Smooth muscle cell (in vitro differentiated cells): ENCODE data around the gene PLCD4. TPM values are rescaled to one million over a fixed set of nuclear protein-coding genes. Genes with fewer than 3 reads are reported as not detected.

Source experiments
- DNase-seq: peaks from one replicate; lab custom pipeline; 2025; ENCODE audit not compliant: unreplicated experiment; lab: John Stamatoyannopoulos, UW
- H2AFZ ChIP-seq: fragments of 200-600 bp; sonication (generic); 2 replicates; pipeline ENCODE4 v1.6.0; 2016; ENCODE audit warnings: antibody characterized with exemption, low read depth, mild to moderate bottlenecking
- H3F3A ChIP-seq: fragments of 200-600 bp; sonication (generic); 2 replicates; pipeline ENCODE4 v1.6.0; 2017; ENCODE audit warnings: antibody characterized with exemption, low read depth
- H3K27ac ChIP-seq: fragments of 200-600 bp; sonication (generic); 2 replicates; pipeline ENCODE4 v1.5.1; 2016; ENCODE audit warnings: low read depth, mild to moderate bottlenecking
- H3K27me3 ChIP-seq: fragments of 200-600 bp; sonication (generic); 2 replicates; pipeline ENCODE4 v1.6.1; 2016; ENCODE audit warnings: low read depth, mild to moderate bottlenecking
- H3K36me3 ChIP-seq: fragments of 200-600 bp; sonication (generic); 2 replicates; pipeline ENCODE4 v1.5.1; 2016; ENCODE audit warnings: low read depth
- H3K4me1 ChIP-seq: fragments of 200-600 bp; sonication (generic); 2 replicates; pipeline ENCODE4 v1.5.1; 2016; ENCODE audit warnings: low read depth
- H3K4me2 ChIP-seq: fragments of 200-600 bp; sonication (generic); 2 replicates; pipeline ENCODE4 v1.6.0; 2016; ENCODE audit warnings: mild to moderate bottlenecking
- H3K4me3 ChIP-seq: fragments of 200-600 bp; sonication (generic); 2 replicates; pipeline ENCODE4 v1.5.1; 2016; ENCODE audit warnings: mild to moderate bottlenecking
- H3K79me2 ChIP-seq: fragments of 200-600 bp; sonication (generic); 2 replicates; pipeline ENCODE4 v1.6.0; 2016; ENCODE audit warnings: low read depth, mild to moderate bottlenecking
- H3K9ac ChIP-seq: fragments of 200-600 bp; sonication (generic); 2 replicates; pipeline ENCODE4 v1.6.0; 2016; ENCODE audit warnings: low read depth
- H3K9me3 ChIP-seq: fragments of 200-600 bp; sonication (generic); replicated peaks from 2 replicates; pipeline ENCODE4 v1.5.1; 2016; ENCODE audit warnings: low read depth
- H4K20me1 ChIP-seq: fragments of 200-600 bp; sonication (generic); 2 replicates; pipeline ENCODE4 v1.6.0; 2016; ENCODE audit warnings: low read depth
- WGBS: methylation state at CpG from one replicate; pipeline ENCODE4 v1.1.7; 2016; ENCODE audit warnings: low lambda C conversion rate; 5-methylcytosine and 5-hydroxymethylcytosine counted together
- polyA plus RNA-seq: library from polyadenylated mRNA; unstranded; fragments of >200 nt; fragmentation: Nextera tagmentation; extraction: Ambion mirVana; gene quantifications from 2 replicates; pipeline ENCODE4 v1.2.1, GENCODE V29; 2016
- total RNA-seq: library from RNA; depleted of rRNA; stranded (reverse); fragments of >200 nt; gene quantifications from 2 replicates; pipeline ENCODE4 v1.2.3, GENCODE V29; 2014
- TF ChIP-seq, protein P1 (sequence below): fragments of 200-600 bp; sonication (generic); IDR thresholded peaks from 2 replicates; pipeline ENCODE4 v1.5.1; 2017; ENCODE audit warnings: borderline replicate concordance, mild to moderate bottlenecking, antibody characterized with exemption; ENCODE audit not compliant: insufficient read depth, poor library complexity, severe bottlenecking

PLCD4 gene
- total and polyA plus RNA-seq, 2 experiments from 2014 or later, result 0.18 to 0.63 TPM

DNA sequence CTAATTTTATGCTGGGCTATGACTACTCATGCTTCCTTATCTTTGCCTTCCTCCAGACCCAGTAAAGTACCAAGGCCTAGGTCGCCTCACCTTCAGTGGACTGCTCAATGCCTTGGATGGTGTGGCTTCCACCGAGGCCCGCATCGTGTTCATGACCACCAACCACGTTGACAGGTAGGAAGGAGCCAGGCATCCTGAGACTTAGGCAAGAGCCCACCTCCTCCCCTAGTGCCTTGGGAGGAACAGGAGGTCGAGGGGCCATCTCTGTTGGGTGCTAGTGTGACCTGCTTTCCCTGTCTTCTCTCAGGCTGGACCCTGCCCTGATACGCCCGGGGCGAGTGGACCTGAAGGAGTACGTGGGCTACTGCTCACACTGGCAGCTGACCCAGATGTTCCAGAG, 55.1 kb downstream of the PLCD4 start:
- TF ChIP-seq, protein P1, sequence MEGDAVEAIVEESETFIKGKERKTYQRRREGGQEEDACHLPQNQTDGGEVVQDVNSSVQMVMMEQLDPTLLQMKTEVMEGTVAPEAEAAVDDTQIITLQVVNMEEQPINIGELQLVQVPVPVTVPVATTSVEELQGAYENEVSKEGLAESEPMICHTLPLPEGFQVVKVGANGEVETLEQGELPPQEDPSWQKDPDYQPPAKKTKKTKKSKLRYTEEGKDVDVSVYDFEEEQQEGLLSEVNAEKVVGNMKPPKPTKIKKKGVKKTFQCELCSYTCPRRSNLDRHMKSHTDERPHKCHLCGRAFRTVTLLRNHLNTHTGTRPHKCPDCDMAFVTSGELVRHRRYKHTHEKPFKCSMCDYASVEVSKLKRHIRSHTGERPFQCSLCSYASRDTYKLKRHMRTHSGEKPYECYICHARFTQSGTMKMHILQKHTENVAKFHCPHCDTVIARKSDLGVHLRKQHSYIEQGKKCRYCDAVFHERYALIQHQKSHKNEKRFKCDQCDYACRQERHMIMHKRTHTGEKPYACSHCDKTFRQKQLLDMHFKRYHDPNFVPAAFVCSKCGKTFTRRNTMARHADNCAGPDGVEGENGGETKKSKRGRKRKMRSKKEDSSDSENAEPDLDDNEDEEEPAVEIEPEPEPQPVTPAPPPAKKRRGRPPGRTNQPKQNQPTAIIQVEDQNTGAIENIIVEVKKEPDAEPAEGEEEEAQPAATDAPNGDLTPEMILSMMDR, result no peak
- peaks cover 6% of the 10 kb centered on the region for H3K4me1 ChIP-seq
- no peak overlapping the region for H3K9ac ChIP-seq
- peaks cover 4% of the 10 kb centered on the region for H3K79me2 ChIP-seq
- no peak overlapping the region for H3K4me3 ChIP-seq
- H4K20me1 ChIP-seq, result no peaks in the 10 kb centered on the region
- no peak for DNase-seq
- H3K27ac ChIP-seq, result no peak overlapping the region
- 96% methylated on average over 10 of the region's 10 CpGs for WGBS
- no peak overlapping the region for H2AFZ ChIP-seq
- no peaks in the 10 kb centered on the region for H3K9me3 ChIP-seq
- no peak overlapping the region for H3K4me2 ChIP-seq
- H3F3A ChIP-seq, result peaks cover 3% of the 10 kb centered on the region
- H3K36me3 ChIP-seq, result peaks cover 5% of the 10 kb centered on the region
- H3K27me3 ChIP-seq, result no peaks in the 10 kb centered on the region

DNA sequence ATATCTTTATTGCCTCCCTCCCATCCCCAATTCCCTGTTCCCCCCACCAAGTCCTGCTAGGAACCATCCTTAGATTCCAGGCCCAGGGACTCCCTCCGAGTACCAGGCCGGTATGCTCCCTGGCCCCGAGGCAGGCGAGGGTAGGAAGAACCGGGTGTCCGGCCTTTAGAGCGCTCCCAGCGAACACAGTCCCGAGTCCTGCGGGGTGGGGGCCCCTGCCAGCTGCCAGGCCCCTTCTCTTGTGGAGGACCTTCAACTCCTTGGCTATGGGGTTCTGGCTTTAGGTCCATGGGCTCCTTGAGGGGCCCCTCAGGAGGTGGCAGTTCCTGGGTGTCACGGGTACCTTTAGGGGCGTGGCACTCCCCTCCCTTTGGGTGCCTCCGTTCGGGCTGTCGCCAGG, 56.2 kb downstream of the PLCD4 start:
- 98% methylated on average over 15 of the region's 15 CpGs for WGBS
- peaks cover 5% of the 10 kb centered on the region for H3K36me3 ChIP-seq
- TF ChIP-seq, protein P1, result no peak

DNA sequence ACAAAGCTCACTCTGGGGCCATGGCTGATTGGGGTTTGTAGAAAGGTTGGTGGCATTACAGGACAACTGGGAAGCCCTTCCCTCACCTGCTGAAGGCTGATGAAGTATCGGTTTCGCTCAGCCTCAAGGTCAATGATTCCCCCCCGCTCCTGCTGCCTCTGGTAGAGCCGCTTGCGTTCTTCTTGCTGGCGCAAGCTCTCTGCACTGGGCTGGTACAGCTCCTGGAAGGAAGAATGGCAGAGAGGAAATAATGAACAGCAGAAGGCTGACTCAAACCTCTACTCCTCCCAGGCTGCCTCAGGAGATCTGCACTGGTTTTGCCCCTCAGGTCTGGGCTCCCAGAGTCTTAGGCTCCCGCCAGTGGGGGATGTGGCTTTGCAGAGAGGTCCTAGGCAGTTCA, 57.0 kb downstream of the PLCD4 start:
- Histone ChIP-seq H4K20me1 (no peaks in the 10 kb centered on the region), H3K9ac (no peak overlapping the region), H3K79me2 (peaks cover 6% of the 10 kb centered on the region), H3K4me1 (peaks cover 6% of the 10 kb centered on the region), H3F3A (peaks cover 3% of the 10 kb centered on the region), H3K4me3 (no peak overlapping the region), H3K36me3 (peaks cover 5% of the 10 kb centered on the region), H2AFZ (no peak overlapping the region), H3K27ac (no peak overlapping the region), H3K9me3 (no peaks in the 10 kb centered on the region), H3K27me3 (no peaks in the 10 kb centered on the region), H3K4me2 (no peak overlapping the region)
- WGBS, result over 99% methylated on average over 7 of the region's 7 CpGs
- no peak for DNase-seq
- TF ChIP-seq, protein P1, result no peak

More for the DNA sequence above, 56.2 kb downstream of the PLCD4 start:
- peaks cover 6% of the 10 kb centered on the region for H3K4me1 ChIP-seq
- no peak for DNase-seq
- H3K9ac ChIP-seq, result no peak overlapping the region
- peaks cover under 1% of the 10 kb centered on the region for H3K79me2 ChIP-seq
- H3K4me2 ChIP-seq, result no peak overlapping the region
- H2AFZ ChIP-seq, result no peak overlapping the region
- H3F3A ChIP-seq, result peaks cover 3% of the 10 kb centered on the region
- H3K4me3 ChIP-seq, result no peak overlapping the region
- H3K27ac ChIP-seq, result no peak overlapping the region
- H4K20me1 ChIP-seq, result no peaks in the 10 kb centered on the region
- no peaks in the 10 kb centered on the region for H3K27me3 ChIP-seq
- H3K9me3 ChIP-seq, result no peaks in the 10 kb centered on the region

DNA sequence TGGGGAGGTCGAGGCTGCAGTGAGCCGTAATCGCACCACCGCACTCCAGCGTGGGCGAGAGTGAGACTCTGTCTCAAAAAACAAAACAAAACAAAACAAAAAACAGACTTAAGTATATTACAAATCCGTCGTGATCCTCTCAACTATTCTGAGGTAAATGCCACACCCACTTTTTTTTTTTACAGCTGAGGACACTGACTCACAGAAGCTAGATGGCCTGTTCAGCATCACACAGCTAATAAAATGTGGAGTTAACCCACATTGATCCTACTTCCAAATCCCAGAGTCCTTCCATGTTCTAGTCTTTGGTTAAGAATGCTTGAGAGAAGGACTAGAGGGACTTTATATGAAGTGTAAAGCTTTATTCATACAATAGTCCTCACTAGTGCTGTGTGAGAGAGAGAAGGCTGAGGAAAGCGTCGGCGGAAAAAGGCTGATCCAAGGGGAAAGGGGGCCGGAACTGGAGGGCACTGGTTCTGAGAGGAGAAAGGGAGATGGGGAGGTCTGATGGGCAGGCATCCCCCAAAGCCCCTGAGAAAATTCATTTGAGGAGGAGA, 63.5 kb downstream of the PLCD4 start:
- no peaks in the 10 kb centered on the region for H4K20me1 ChIP-seq
- TF ChIP-seq, protein P1, result no peak
- H3K4me1 ChIP-seq, result peaks cover 4% of the 10 kb centered on the region
- H3K9me3 ChIP-seq, result no peaks in the 10 kb centered on the region
- DNase-seq, result no peak
- H3K36me3 ChIP-seq, result peaks cover 5% of the 10 kb centered on the region
- 42% methylated on average over 12 of the region's 12 CpGs for WGBS
- peak overlapping the region; percentile 84 for H2AFZ ChIP-seq
- H3K9ac ChIP-seq, result peak overlapping the region; percentile 84
- H3K79me2 ChIP-seq, result peaks cover 17% of the 10 kb centered on the region
- peak overlapping the region; percentile 84 for H3K4me2 ChIP-seq
- H3K27me3 ChIP-seq, result no peaks in the 10 kb centered on the region
- peak overlapping the region; percentile 85 for H3K27ac ChIP-seq
- H3F3A ChIP-seq, result no peaks in the 10 kb centered on the region
- peak overlapping the region; percentile 97 for H3K4me3 ChIP-seq
